HCT116 (cell line): Measurements from ENCODE around the gene PQBP1.

ENCODE experiments used
- CEBPB ChIP-seq: IDR thresholded peaks from 2 replicates; pipeline ENCODE4 v1.6.1; 2012; ENCODE audit warnings: low read depth
- CTCF ChIP-seq, 3 experiments: fragments of 200-600 bp in 1 of 3; sonication (generic) in 1 of 3; IDR thresholded peaks in 2 of 3; conservative IDR thresholded peaks in 1 of 3; 2 replicates each; pipeline ENCODE4 v1.5.1; 2012 to 2017; ENCODE audit warnings: low read depth in 2 of 3, low read length in 2 of 3, antibody characterized with exemption in 1 of 3, borderline replicate concordance in 1 of 3, control low read depth in 1 of 3, mild to moderate bottlenecking in 1 of 3, mixed read lengths in 1 of 3, mixed run types in 1 of 3, moderate library complexity in 1 of 3; ENCODE audit not compliant: insufficient read depth in 1 of 3
- EZH2 ChIP-seq: fragments of 200-600 bp; sonication (generic); IDR thresholded peaks from 2 replicates; pipeline ENCODE4 v1.6.1; 2017; ENCODE audit warnings: antibody characterized with exemption, mixed run types
- EZH2phosphoT487 ChIP-seq: fragments of 200-600 bp; IDR thresholded peaks from 2 replicates; pipeline ENCODE4 v1.6.1; 2018; ENCODE audit warnings: antibody characterized with exemption, borderline replicate concordance
- FOSL1 ChIP-seq: IDR thresholded peaks from 2 replicates; pipeline ENCODE4 v1.6.1; 2012; ENCODE audit warnings: low read depth
- JUND ChIP-seq: IDR thresholded peaks from 2 replicates; pipeline ENCODE4 v1.6.1; 2012
- POLR2A ChIP-seq: IDR thresholded peaks from 2 replicates; pipeline ENCODE4 v1.7.0; 2011; ENCODE audit warnings: borderline replicate concordance; ENCODE audit not compliant: insufficient read depth, insufficient read length; ENCODE audit errors: extremely low read depth
- POLR2AphosphoS5 ChIP-seq: IDR thresholded peaks from 2 replicates; pipeline ENCODE4 v1.6.1; 2011; ENCODE audit warnings: mild to moderate bottlenecking, low read depth, low read length, moderate library complexity
- REST ChIP-seq: IDR thresholded peaks from 2 replicates; pipeline ENCODE4 v1.6.1; 2012; ENCODE audit warnings: low read depth
- TCF7L2 ChIP-seq: IDR thresholded peaks from 2 replicates; pipeline ENCODE4 v1.7.0; 2011; ENCODE audit warnings: borderline replicate concordance, inconsistent platforms; ENCODE audit not compliant: insufficient read depth, insufficient read length; ENCODE audit errors: extremely low read depth
- YY1 ChIP-seq: IDR thresholded peaks from 2 replicates; pipeline ENCODE4 v1.6.1; 2011; ENCODE audit warnings: low read length, low read depth, moderate library complexity, mild to moderate bottlenecking; ENCODE audit not compliant: insufficient replicate concordance; ENCODE audit errors: extremely low read depth
- ZBTB33 ChIP-seq: IDR thresholded peaks from 2 replicates; pipeline ENCODE4 v1.6.1; 2011; ENCODE audit warnings: mild to moderate bottlenecking, low read length, moderate library complexity; ENCODE audit not compliant: insufficient replicate concordance; ENCODE audit errors: extremely low read depth
- ZFX ChIP-seq: fragments of 450-650 bp; IDR thresholded peaks from 2 replicates; pipeline ENCODE4 v1.6.1; 2017

- TF ChIP-seq CTCF (IDR thresholded peaks at IDR 0.05 in 2 of 3, conservative IDR thresholded peaks at IDR 0.05 in 1 of 3; ENCODE audit: borderline replicate concordance in 1 of 3, insufficient read depth in 1 of 3, low read depth in 2 of 3, low read length in 2 of 3) (no peak), JUND (no peak), REST (no peak), POLR2A (no peak), EZH2 (no peak), ZBTB33 (no peak), TCF7L2 (no peak), EZH2phosphoT487 (no peak), POLR2AphosphoS5 (no peak), CEBPB (no peak), YY1 (no peak), ZFX (no peak), FOSL1 (no peak)
Measured at GRCh38 chrX:48910926-48911411, 13.2 kb downstream of the PQBP1 start.
